ENCODE measurements around the gene TBC1D22A. TPM values are rescaled to one million over a fixed set of nuclear protein-coding genes. Genes with fewer than 3 reads are reported as not detected.

TBC1D22A gene
- total RNA-seq, 2 donors from 2014 or later: 21.5 to 23.1 TPM

DNA sequence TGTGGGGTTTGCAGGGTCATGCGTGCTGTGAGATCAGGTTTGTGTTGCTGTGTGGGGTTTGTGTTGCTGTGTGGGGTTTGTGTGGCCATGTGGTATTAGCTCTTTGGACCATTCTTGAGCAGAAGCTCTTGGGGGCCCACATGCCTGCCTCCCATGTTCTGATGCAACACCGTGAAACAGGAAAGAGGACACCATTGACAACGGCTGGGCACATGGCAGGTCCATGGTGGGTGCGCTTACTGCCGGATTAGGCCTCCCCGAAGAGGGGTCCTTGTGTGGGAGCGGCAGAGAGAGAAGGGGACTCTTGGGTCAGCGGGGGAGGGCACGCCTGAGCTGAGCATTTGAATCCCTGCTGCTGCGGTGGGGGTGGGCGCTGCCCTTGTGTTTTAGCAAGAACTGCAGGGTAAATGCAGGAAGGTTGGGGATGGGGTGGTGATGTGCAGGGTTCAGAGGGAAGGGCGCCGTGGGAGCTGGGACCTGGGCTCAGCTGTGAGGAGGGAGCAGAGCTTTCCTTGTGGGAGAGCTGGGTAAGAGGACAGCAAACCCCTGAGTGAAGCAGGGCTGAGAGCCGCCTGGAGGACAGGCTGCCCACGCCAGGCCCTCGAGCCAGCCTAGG, 361.5 kb downstream of the TBC1D22A start:
- peaks cover 15% of the 10 kb centered on the region for H3K4me1 ChIP-seq
- no peak for TF ChIP-seq POLR2A (IDR thresholded peaks at IDR 0.05)
- no peak overlapping the region for H3K27ac ChIP-seq
- intact Hi-C loops (cut with DNase I): no loop called here
- H3K27me3 ChIP-seq: no peaks in the 10 kb centered on the region
- no peak overlapping the region for H3K4me3 ChIP-seq
- H3K9me3 ChIP-seq: no peaks in the 10 kb centered on the region
- 94 to 96% methylated on average over 15 to 16 of the region's 16 CpGs for WGBS, 2 donors
- DNase-seq (peak in 1 of 4 donors; percentile 8), ATAC-seq (no peak)
- H3K36me3 ChIP-seq (replicated peaks in 1 of 2; ENCODE audit: insufficient read depth in 1 of 2, low read depth in 2 of 2): no peaks in the 10 kb centered on the region

DNA sequence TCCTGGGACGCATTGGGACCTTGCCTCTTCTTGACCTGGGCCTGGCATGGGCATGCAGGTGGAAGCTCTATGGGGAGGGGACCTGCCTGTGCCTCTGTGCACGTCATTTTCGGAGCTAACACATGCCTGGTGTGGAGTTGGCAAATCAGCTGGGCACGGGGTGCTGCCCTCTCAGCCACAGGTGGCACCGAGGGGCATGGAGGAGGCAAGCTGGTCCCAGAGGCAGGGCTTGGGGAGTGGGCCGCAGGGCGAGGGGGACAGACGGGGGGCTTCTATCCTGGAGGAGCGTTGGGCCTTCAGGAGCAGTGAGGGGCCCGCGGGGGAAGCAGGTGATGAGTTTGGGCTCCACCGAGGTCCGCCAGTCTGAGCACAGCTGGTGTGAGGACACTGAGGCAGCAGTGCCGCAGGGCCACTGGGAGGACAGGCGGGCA, 362.0 kb downstream of the TBC1D22A start:
- DNase-seq: peak in 1 of 4 donors; percentile 8
- no peak for TF ChIP-seq POLR2A (IDR thresholded peaks at IDR 0.05)
- TF ChIP-seq, protein P1, sequence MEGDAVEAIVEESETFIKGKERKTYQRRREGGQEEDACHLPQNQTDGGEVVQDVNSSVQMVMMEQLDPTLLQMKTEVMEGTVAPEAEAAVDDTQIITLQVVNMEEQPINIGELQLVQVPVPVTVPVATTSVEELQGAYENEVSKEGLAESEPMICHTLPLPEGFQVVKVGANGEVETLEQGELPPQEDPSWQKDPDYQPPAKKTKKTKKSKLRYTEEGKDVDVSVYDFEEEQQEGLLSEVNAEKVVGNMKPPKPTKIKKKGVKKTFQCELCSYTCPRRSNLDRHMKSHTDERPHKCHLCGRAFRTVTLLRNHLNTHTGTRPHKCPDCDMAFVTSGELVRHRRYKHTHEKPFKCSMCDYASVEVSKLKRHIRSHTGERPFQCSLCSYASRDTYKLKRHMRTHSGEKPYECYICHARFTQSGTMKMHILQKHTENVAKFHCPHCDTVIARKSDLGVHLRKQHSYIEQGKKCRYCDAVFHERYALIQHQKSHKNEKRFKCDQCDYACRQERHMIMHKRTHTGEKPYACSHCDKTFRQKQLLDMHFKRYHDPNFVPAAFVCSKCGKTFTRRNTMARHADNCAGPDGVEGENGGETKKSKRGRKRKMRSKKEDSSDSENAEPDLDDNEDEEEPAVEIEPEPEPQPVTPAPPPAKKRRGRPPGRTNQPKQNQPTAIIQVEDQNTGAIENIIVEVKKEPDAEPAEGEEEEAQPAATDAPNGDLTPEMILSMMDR (IDR thresholded peaks at IDR 0.05): no peak

DNA sequence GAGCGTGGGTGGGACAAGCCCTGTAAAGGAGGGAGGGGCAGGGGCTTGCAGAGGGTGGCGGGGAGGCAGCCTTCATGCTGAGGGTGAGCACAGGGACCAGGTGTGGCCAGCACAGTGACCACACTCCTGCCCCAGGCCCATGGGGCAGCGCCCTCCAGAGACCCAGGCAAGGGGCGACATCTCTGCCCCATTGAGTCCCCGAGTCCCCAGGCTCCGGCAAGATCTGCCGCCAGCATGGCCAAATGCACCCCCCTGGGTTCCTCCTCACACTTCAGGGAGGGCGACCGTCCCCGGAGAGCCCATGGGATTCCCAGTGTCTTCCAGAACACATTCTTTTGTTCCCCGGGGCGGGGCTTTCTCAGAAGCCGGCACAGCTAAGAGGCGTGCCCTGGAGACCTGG, 362.5 kb downstream of the TBC1D22A start:
- no peaks in the 10 kb centered on the region for H3K36me3 ChIP-seq (replicated peaks in 1 of 2; ENCODE audit: insufficient read depth in 1 of 2, low read depth in 2 of 2)
- H3K9me3 ChIP-seq: no peaks in the 10 kb centered on the region
- H3K27ac ChIP-seq: no peak overlapping the region
- intact Hi-C loops (cut with DNase I): no loop called here
- H3K27me3 ChIP-seq: no peaks in the 10 kb centered on the region
- ATAC-seq: no peak
- peaks cover 5% of the 10 kb centered on the region for H3K4me1 ChIP-seq
- peak in 1 of 4 donors; percentile 8 for DNase-seq
- H3K4me3 ChIP-seq: no peak overlapping the region
- 88 to 95% methylated on average over 7 to 13 of the region's 14 CpGs for WGBS, 2 donors
- TF ChIP-seq POLR2A (IDR thresholded peaks at IDR 0.05): no peak
- TF ChIP-seq, protein P1 (IDR thresholded peaks at IDR 0.05): no peak

More for the DNA sequence above, 362.0 kb downstream of the TBC1D22A start:
- 93% methylated on average over 11 to 14 of the region's 15 CpGs for WGBS, 2 donors
- Histone ChIP-seq H3K4me3 (no peak overlapping the region), H3K27me3 (no peaks in the 10 kb centered on the region), H3K9me3 (no peaks in the 10 kb centered on the region), H3K4me1 (peaks cover 10% of the 10 kb centered on the region), H3K27ac (no peak overlapping the region), H3K36me3 (replicated peaks in 1 of 2; ENCODE audit: insufficient read depth in 1 of 2, low read depth in 2 of 2) (no peaks in the 10 kb centered on the region)
- intact Hi-C loops (cut with DNase I): no loop called here
- ATAC-seq: no peak

DNA sequence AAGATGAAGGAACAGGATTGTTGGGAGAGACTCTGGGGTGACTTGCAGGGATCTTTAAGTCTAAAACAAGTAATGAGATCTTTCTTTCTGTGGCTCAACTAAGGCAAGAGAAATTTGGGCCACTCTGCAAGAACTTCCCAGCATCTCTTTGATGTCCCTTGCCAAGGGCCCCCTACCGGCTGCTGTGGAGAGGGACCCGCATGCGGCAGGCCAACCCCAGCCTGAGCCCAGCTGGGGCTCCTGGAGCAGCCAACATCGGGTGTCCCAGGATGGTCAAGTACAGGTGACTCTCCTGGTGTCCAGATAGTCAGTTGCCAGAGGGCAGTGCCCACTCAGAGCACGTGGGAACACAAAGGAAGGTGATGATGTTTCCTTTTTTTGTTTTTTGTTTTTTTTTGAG, 363.2 kb downstream of the TBC1D22A start:
- no peak overlapping the region for H3K4me3 ChIP-seq
- intact Hi-C loops (cut with DNase I): no loop called here
- no peaks in the 10 kb centered on the region for H3K27me3 ChIP-seq
- TF ChIP-seq, protein P1 (IDR thresholded peaks at IDR 0.05): no peak
- no peak for TF ChIP-seq POLR2A (IDR thresholded peaks at IDR 0.05)
- H3K4me1 ChIP-seq: no peaks in the 10 kb centered on the region
- no peaks in the 10 kb centered on the region for H3K9me3 ChIP-seq
- DNase-seq: peak in 1 of 4 donors; percentile 8
- ATAC-seq: no peak
- H3K36me3 ChIP-seq (replicated peaks in 1 of 2; ENCODE audit: insufficient read depth in 1 of 2, low read depth in 2 of 2): no peaks in the 10 kb centered on the region
- 75 to 92% methylated on average over 5 of the region's 5 CpGs for WGBS, 2 donors
- no peak overlapping the region for H3K27ac ChIP-seq

DNA sequence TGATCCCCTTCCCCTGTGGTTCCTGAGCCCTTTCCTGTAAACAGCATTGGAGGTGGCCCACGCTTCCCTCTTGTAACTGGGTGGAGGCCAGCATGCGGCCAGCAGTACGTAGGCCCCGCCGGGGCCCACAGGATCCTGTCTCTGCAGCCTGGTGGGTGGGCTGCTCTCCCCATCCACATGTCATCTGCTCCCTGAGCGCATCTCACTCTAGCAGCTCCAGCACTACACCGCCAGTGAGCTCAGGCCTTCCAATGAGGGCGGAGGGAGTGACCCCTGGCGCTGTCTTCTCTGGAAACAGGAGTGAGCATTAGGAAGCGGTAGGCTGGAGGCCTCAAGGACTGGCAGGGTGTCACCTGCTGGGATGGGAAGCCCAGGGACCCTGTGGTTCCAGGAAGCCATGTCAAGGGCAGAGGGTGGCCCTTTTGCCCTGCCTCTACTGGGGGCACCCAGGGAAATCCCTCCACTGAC, 363.9 kb downstream of the TBC1D22A start:
- TF ChIP-seq, protein P1 (IDR thresholded peaks at IDR 0.05): no peak
- no peak for TF ChIP-seq POLR2A (IDR thresholded peaks at IDR 0.05)
- H3K9me3 ChIP-seq: no peaks in the 10 kb centered on the region
- intact Hi-C loops (cut with DNase I): no loop called here
- no peaks in the 10 kb centered on the region for H3K4me1 ChIP-seq
- H3K36me3 ChIP-seq (replicated peaks in 1 of 2; ENCODE audit: insufficient read depth in 1 of 2, low read depth in 2 of 2): no peaks in the 10 kb centered on the region
- DNase-seq (peak in 1 of 4 donors; percentile 15), ATAC-seq (no peak)
- no peak overlapping the region for H3K27ac ChIP-seq
- 90 to 100% methylated on average over 5 to 10 of the region's 10 CpGs for WGBS, 2 donors
- H3K4me3 ChIP-seq: no peak overlapping the region
- H3K27me3 ChIP-seq: no peaks in the 10 kb centered on the region
